ENCODE results near the gene SYCE1L.

DNA sequence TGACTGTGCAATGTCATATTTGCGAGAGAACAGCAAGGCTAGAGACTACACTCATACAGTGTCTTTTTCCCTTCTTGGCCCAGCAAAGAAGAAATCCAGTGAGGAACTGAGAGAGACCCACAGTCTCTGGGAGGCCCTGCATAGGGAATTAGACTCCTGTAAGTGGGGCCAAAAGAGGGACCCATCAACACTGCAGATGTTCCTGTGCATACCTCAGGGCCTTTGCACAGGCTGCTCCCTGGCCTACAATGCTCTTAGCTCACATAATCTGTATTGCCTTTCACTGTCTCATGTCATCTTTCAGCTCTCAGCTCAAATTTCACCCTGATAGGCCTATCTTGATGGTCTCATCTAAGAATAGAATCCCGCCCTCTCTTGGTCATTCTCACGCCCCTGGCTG lies 9.2 kb downstream of the SYCE1L start:
- TF ChIP-seq GATA3 (IDR thresholded peaks at IDR 0.05; ENCODE audit: low read depth, low read length) (no peak), GATA2 (IDR thresholded peaks at IDR 0.05; ENCODE audit: low read depth, low read length) (no peak)
